Heart right ventricle (tissue), 16 donors: ENCODE data around the gene RGL1. TPM values are rescaled to one million over a fixed set of nuclear protein-coding genes. Genes with fewer than 3 reads are reported as not detected.

Experiments
- ATAC-seq, 8 donors: fragments of 200-7000 bp; cut with Tn5 transposase; one replicate each; pipeline ENCODE4 v1.9.1; 2020; ENCODE audit warnings: mild to moderate bottlenecking in 8 of 8, moderate library complexity in 8 of 8, moderate number of reproducible peaks in 1 of 8
- DNase-seq, 2 donors: peaks; one replicate each; pipeline ENCODE4 v3.0.0-alpha.2; 2020
- H3K27ac ChIP-seq, 10 donors: fragments of 200-600 bp; sonication (generic) in 2 of 10; one replicate each; pipeline versions ENCODE4 v1.5.0 to v1.8.0; 2020 to 2022; ENCODE audit warnings: mild to moderate bottlenecking in 3 of 10
- H3K27me3 ChIP-seq, 7 donors: fragments of 200-600 bp; one replicate each; pipeline ENCODE4 v1.8.0; 2021 to 2022; ENCODE audit warnings: mild to moderate bottlenecking in 2 of 7
- H3K36me3 ChIP-seq, 9 donors: fragments of 200-600 bp; sonication (generic) in 1 of 9; one replicate each; pipeline versions ENCODE4 v1.5.0 to v1.8.0; 2020 to 2022; ENCODE audit warnings: mild to moderate bottlenecking in 2 of 9
- H3K4me1 ChIP-seq, 9 donors: fragments of 200-600 bp; sonication (generic) in 1 of 9; one replicate each; pipeline versions ENCODE4 v1.5.0 to v1.8.0; 2020 to 2022; ENCODE audit warnings: mild to moderate bottlenecking in 4 of 9
- H3K4me3 ChIP-seq, 10 donors: fragments of 200-600 bp; sonication (generic) in 2 of 10; one replicate each; pipeline versions ENCODE4 v1.5.0 to v1.8.0; 2020 to 2022; ENCODE audit warnings: mild to moderate bottlenecking in 7 of 10, moderate library complexity in 2 of 10
- H3K9me3 ChIP-seq, 11 donors: fragments of 200-600 bp in 10 of 11; sonication (generic) in 2 of 11; one replicate each; pipeline versions ENCODE4 v1.5.0 to v1.8.0; 2013 to 2022; ENCODE audit warnings: mild to moderate bottlenecking in 2 of 11, control low read depth in 1 of 11, moderate library complexity in 1 of 11
- WGBS, 2 donors: extraction: QIAGEN DNeasy Blood & Tissue Kit; methylation state at CpG; one replicate each; pipeline ENCODE4 v1.1.7; 2013; ENCODE audit warnings: inconsistent platforms in 1 of 2; 5-methylcytosine and 5-hydroxymethylcytosine counted together
- intact Hi-C, 10 donors: fragments of 100-400 bp; cut with DNase I; formaldehyde crosslinking; loops; one replicate each; pipeline versions ENCODE4 v1.11.1 to v1.14.2; 2022
- polyA plus RNA-seq, 2 donors: library from polyadenylated mRNA; stranded (reverse); fragments of 200-250 nt; gene quantifications; one replicate each; pipeline ENCODE4 v1.2.3, GENCODE V29; 2013
- total RNA-seq, 10 donors: library from RNA; stranded (reverse); fragmentation: NEBNext Ultra II Directional in 3 of 10; extraction: Animal tissue kit (Norgen Biotek cat#: 25700) in 3 of 10; gene quantifications; one replicate each; pipeline versions ENCODE4 v1.2.1 to v1.2.4, GENCODE V29; 2021 to 2023
- TF ChIP-seq, protein P1 (sequence below), 9 donors: fragments of 200-600 bp; sonication (generic) in 2 of 9; IDR thresholded peaks; one replicate each; pipeline versions ENCODE4 v1.5.0 to v1.8.0; 2021 to 2022; ENCODE audit warnings: antibody characterized with exemption in 9 of 9, mild to moderate bottlenecking in 5 of 9, moderate library complexity in 1 of 9
- donor health status: Arrhythmogenic right ventricular cardiomyopathy.
- donor health status: ischemic (EF 13 %, LVEDD 7.1; RV severe dilation, severe dysfunction).
- donor health status: healthy with polysubstance abuse.
- donor health status: DM: no; HTN: yes; CAD: no.
- donor health status: DM: no; HTN: no; CAD: no.
- donor health status: ischemic (EF 25% LVEDD 6.9; RV normal size, moderate dysfunction).
- donor health status: ischemic (EF 25% LVEDD 5.7; RV mildly dilated, moderate dysfunction).
- donor health status: healthy.
- donor health status: DM: yes; HTN: yes; CAD: no.
- donor health status: Ischemic cardiomyopathy.
- donor health status: ischemic (EF 35%, LVEDD 5.7; RV mildly dilated, moderate dysfunction).
- donor health status: nonischemic (EF 11% LVEDD 7.7; RV severe dilation, severe dysfunction).
- donor health status: DM: yes; HTN: yes; CAD: no.
- donor health status: PGD.
- donor health status: ischemic (EF 29% LVEDD 5.4; RV normal size, mild dysfunction).
- donor health status: nonischemic (EF 23%, LVEDD 6.1; RV moderate dilation, normal function).

Gene RGL1
- total and polyA plus RNA-seq, 12 donors = 3.8 to 33.4 (median 18.4) TPM

DNA sequence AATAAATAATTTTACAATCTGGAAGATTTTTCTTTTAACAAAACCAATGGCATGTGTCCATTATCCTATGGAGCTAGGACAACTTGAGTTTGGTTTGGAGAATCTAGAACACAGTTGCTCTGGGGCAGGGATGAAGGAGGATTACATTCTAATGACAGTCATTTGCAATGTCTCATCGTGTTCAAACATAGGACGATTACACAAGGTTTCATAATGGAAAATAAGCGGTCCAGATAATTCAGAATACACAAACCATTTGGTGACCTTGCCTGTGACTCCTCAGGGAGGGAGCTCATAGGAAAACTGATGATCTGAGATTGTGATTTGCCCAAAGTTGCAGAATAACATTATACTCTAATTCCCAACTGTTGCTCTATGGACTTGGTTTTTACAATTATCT, 27.6 kb upstream of the RGL1 start:
- WGBS, 2 donors = 60 to 64% methylated on average over 3 of the region's 3 CpGs
- DNase-seq (no peak), ATAC-seq (no peak)
- no peaks in the 10 kb centered on the region for H3K27me3 ChIP-seq
- H3K36me3 ChIP-seq = no peaks in the 10 kb centered on the region
- intact Hi-C loops = no loop called here
- peaks cover 0 to 15% (median 11%) of the 10 kb centered on the region in 9 donors for H3K4me1 ChIP-seq
- H3K4me3 ChIP-seq = no peak overlapping the region
- TF ChIP-seq, protein P1, sequence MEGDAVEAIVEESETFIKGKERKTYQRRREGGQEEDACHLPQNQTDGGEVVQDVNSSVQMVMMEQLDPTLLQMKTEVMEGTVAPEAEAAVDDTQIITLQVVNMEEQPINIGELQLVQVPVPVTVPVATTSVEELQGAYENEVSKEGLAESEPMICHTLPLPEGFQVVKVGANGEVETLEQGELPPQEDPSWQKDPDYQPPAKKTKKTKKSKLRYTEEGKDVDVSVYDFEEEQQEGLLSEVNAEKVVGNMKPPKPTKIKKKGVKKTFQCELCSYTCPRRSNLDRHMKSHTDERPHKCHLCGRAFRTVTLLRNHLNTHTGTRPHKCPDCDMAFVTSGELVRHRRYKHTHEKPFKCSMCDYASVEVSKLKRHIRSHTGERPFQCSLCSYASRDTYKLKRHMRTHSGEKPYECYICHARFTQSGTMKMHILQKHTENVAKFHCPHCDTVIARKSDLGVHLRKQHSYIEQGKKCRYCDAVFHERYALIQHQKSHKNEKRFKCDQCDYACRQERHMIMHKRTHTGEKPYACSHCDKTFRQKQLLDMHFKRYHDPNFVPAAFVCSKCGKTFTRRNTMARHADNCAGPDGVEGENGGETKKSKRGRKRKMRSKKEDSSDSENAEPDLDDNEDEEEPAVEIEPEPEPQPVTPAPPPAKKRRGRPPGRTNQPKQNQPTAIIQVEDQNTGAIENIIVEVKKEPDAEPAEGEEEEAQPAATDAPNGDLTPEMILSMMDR (IDR thresholded peaks at IDR 0.05) = no peak
- H3K9me3 ChIP-seq = peaks cover 0 to 17% (median 0%) of the 10 kb centered on the region in 11 donors
- no peak overlapping the region for H3K27ac ChIP-seq

GRCh38 chr1:183778045-183778444, 26.9 kb upstream of the RGL1 start:
- no peak for DNase-seq
- 85 to 87% methylated on average over 3 of the region's 3 CpGs for WGBS, 2 donors
- no peak for ATAC-seq
- TF ChIP-seq, protein P1 (IDR thresholded peaks at IDR 0.05) = no peak
- Histone ChIP-seq H3K9me3 (peaks cover 0 to 16% (median 0%) of the 10 kb centered on the region in 11 donors), H3K36me3 (no peaks in the 10 kb centered on the region), H3K27ac (no peak overlapping the region), H3K4me3 (no peak overlapping the region), H3K27me3 (no peaks in the 10 kb centered on the region), H3K4me1 (peaks cover 0 to 22% (median 13%) of the 10 kb centered on the region in 9 donors)
- intact Hi-C loops = no loop called here

- WGBS, 2 donors = 71 to 72% methylated on average over 4 of the region's 4 CpGs
- peaks cover 0 to 16% (median 0%) of the 10 kb centered on the region in 11 donors for H3K9me3 ChIP-seq
- H3K27ac ChIP-seq = no peak overlapping the region
- H3K4me1 ChIP-seq = peaks cover 3 to 29% (median 21%) of the 10 kb centered on the region in 9 donors
- ATAC-seq = peak in 4 of 8 donors; percentile 47 to 66 (median 58)
- peak in 1 of 2 donors; percentile 25 for DNase-seq
- intact Hi-C loops = no loop called here
- H3K27me3 ChIP-seq = no peaks in the 10 kb centered on the region
- TF ChIP-seq, protein P1 (IDR thresholded peaks at IDR 0.05) = no peak
- H3K36me3 ChIP-seq = no peaks in the 10 kb centered on the region
- no peak overlapping the region for H3K4me3 ChIP-seq
Observed at GRCh38 chr1:183778568-183779433, 26.1 kb upstream of the RGL1 start.

GRCh38 chr1:183780159-183780558, 24.8 kb upstream of the RGL1 start:
- ATAC-seq = no peak
- H3K4me1 ChIP-seq = peaks cover 5 to 40% (median 31%) of the 10 kb centered on the region in 9 donors
- no peak overlapping the region for H3K4me3 ChIP-seq
- no peaks in the 10 kb centered on the region for H3K27me3 ChIP-seq
- no peak overlapping the region for H3K27ac ChIP-seq
- no peaks in the 10 kb centered on the region for H3K36me3 ChIP-seq
- TF ChIP-seq, protein P1 (IDR thresholded peaks at IDR 0.05) = no peak
- 71 to 72% methylated on average over 2 of the region's 2 CpGs for WGBS, 2 donors
- peaks cover 0 to 8% (median 0%) of the 10 kb centered on the region in 11 donors for H3K9me3 ChIP-seq
- intact Hi-C loops = loop anchor here in 1 of 10 donors (10.0 kb wide), 1 partner anchor 45 kb away; no protein-coding TSS in a partner anchor
- DNase-seq = no peak
